Glutamatergic neuron (in vitro differentiated cells): Measurements from ENCODE around the gene RPL27. TPM values are rescaled to one million over a fixed set of nuclear protein-coding genes. Genes with fewer than 3 reads are reported as not detected.

Source experiments
- DNase-seq: peaks from one replicate; pipeline ENCODE4 v3.0.0; 2022
- H3K27ac Mint-ChIP-seq: one replicate; pipeline ENCODE4 v1.8.0; 2020; ENCODE audit warnings: mild to moderate bottlenecking, mixed read lengths, inconsistent platforms; ENCODE audit not compliant: unreplicated experiment
- H3K27me3 Mint-ChIP-seq: one replicate; pipeline ENCODE4 v1.8.0; 2020; ENCODE audit warnings: mild to moderate bottlenecking, moderate library complexity, mixed read lengths, inconsistent platforms; ENCODE audit not compliant: unreplicated experiment
- H3K36me3 Mint-ChIP-seq: one replicate; pipeline ENCODE4 v1.8.0; 2020; ENCODE audit warnings: mild to moderate bottlenecking, mixed read lengths, inconsistent platforms; ENCODE audit not compliant: unreplicated experiment
- H3K4me1 Mint-ChIP-seq: one replicate; pipeline ENCODE4 v1.8.0; 2020; ENCODE audit warnings: mild to moderate bottlenecking, low read depth, mixed read lengths, inconsistent platforms; ENCODE audit not compliant: unreplicated experiment
- H3K4me3 Mint-ChIP-seq: one replicate; pipeline ENCODE4 v1.8.0; 2020; ENCODE audit warnings: mild to moderate bottlenecking, mixed read lengths, inconsistent platforms; ENCODE audit not compliant: unreplicated experiment
- H3K9me3 Mint-ChIP-seq: one replicate; pipeline ENCODE4 v1.8.0; 2020; ENCODE audit warnings: mild to moderate bottlenecking, moderate library complexity, mixed read lengths, inconsistent platforms; ENCODE audit not compliant: unreplicated experiment
- CTCF ChIP-seq: fragments of 200-600 bp; sonication (generic); IDR thresholded peaks from one replicate; pipeline ENCODE4 v1.5.0; 2021; ENCODE audit not compliant: partially characterized antibody, unreplicated experiment
- long read RNA-seq: library from polyadenylated mRNA; unstranded; transcript quantifications from one replicate; pipeline ENCODE4 v2.0.0, GENCODE V29; 2020; ENCODE audit not compliant: unreplicated experiment
- total RNA-seq: library from RNA; stranded (reverse); fragmentation: NEBNext Ultra II Directional; extraction: Animal tissue kit (Norgen Biotek cat#: 25700); gene quantifications from one replicate; pipeline ENCODE4 v1.2.1, GENCODE V29; 2021; ENCODE audit not compliant: unreplicated experiment

RPL27 gene
- total RNA-seq: 658 TPM
- long read RNA-seq, transcript RPL27-201 (5 exons, 505 nt): major isoform, 448 of 662 reads
- long read RNA-seq, transcript RPL27-206 (4 exons, 730 nt): minor isoform, 202 of 662 reads
- long read RNA-seq, partial matches to known transcripts: 2 of 662 reads
- long read RNA-seq, other reads (novel, unspliced or antisense): 3 of 662 reads

- Mint-ChIP-seq H3K9me3 (peaks cover 16% of the 10 kb centered on the region), H3K27ac (peak within 1 kb of the TSS; percentile 97), H3K4me3 (peak within 1 kb of the TSS; percentile 99), H3K4me1 (peaks cover 9% of the 10 kb centered on the region), H3K36me3 (no peaks in the 10 kb centered on the region), H3K27me3 (peaks cover 3% of the 10 kb centered on the region)
- peak; percentile 84 for TF ChIP-seq CTCF
- DNase-seq: peak; percentile 92
Observed at GRCh38 chr17:42997984-42998938, at the start of gene RPL27. Gene RPL27 (plus strand): TSS chr17:42998419. CDS start chr17:42998751, 332 bp downstream.

GRCh38 chr17:42950044-42950783, 48.0 kb upstream of the RPL27 start:
- DNase-seq: no peak
- Mint-ChIP-seq H3K4me3 (no peak overlapping the region), H3K9me3 (no peaks in the 10 kb centered on the region), H3K27me3 (no peaks in the 10 kb centered on the region), H3K27ac (no peak overlapping the region), H3K36me3 (no peaks in the 10 kb centered on the region), H3K4me1 (no peaks in the 10 kb centered on the region)
- no peak for TF ChIP-seq CTCF

- H3K27me3 Mint-ChIP-seq: peaks cover 3% of the 10 kb centered on the region
- no peaks in the 10 kb centered on the region for H3K36me3 Mint-ChIP-seq
- DNase-seq: no peak
- TF ChIP-seq CTCF: no peak
- no peak overlapping the region for H3K27ac Mint-ChIP-seq
- no peaks in the 10 kb centered on the region for H3K9me3 Mint-ChIP-seq
- no peak overlapping the region for H3K4me3 Mint-ChIP-seq
- H3K4me1 Mint-ChIP-seq: no peaks in the 10 kb centered on the region
Observed at GRCh38 chr17:42953669-42954068, 44.5 kb upstream of the RPL27 start.

GRCh38 chr17:42964161-42964932, 33.9 kb upstream of the RPL27 start, which contains the start of gene AARSD1:
Gene AARSD1 (minus strand): TSS chr17:42964454. CDS start chr17:42964440, 14 bp downstream.
- H3K36me3 Mint-ChIP-seq: no peaks in the 10 kb centered on the region
- TF ChIP-seq CTCF: no peak
- H3K4me1 Mint-ChIP-seq: peaks cover 5% of the 10 kb centered on the region
- peaks cover 6% of the 10 kb centered on the region for H3K9me3 Mint-ChIP-seq
- H3K27me3 Mint-ChIP-seq: no peaks in the 10 kb centered on the region
- H3K4me3 Mint-ChIP-seq: peak within 1 kb of the TSS; percentile 99
- H3K27ac Mint-ChIP-seq: peak within 1 kb of the TSS; percentile 85
- peak; percentile 91 for DNase-seq
